Testis (tissue), 3 donors: ENCODE data around the gene KCNE2. TPM values are rescaled to one million over a fixed set of nuclear protein-coding genes. Genes with fewer than 3 reads are reported as not detected.

Experiments
- DNase-seq: peaks from one replicate; pipeline ENCODE4 v3.0.0-alpha.2; 2019
- H3K27ac ChIP-seq, 2 donors: fragments of 200-600 bp; sonication (generic); one replicate each; pipeline ENCODE4 v1.5.1; 2019
- H3K27me3 ChIP-seq: fragments of 200-600 bp; sonication (generic); one replicate; pipeline ENCODE4 v1.5.1; 2019
- H3K36me3 ChIP-seq: fragments of 200-600 bp; sonication (generic); one replicate; pipeline ENCODE4 v1.5.1; 2017; ENCODE audit warnings: low read depth; ENCODE audit errors: missing control alignments
- H3K4me1 ChIP-seq: fragments of 200-600 bp; sonication (generic); one replicate; pipeline ENCODE4 v1.5.1; 2019
- H3K4me3 ChIP-seq, 2 donors: fragments of 200-600 bp; sonication (generic); one replicate each; pipeline ENCODE4 v1.5.1; 2017 to 2019
- H3K9me3 ChIP-seq: fragments of 200-600 bp; sonication (generic); one replicate; pipeline ENCODE4 v1.5.1; 2017
- CTCF ChIP-seq, 3 experiments: fragments of 450-650 bp in 2 of 3; fragments of 200-600 bp in 1 of 3; sonication (generic) in 1 of 3; IDR thresholded peaks; one replicate each; pipeline ENCODE4 v1.5.1; 2016 to 2019; ENCODE audit warnings: antibody characterized with exemption in 3 of 3, mild to moderate bottlenecking in 2 of 3, moderate library complexity in 1 of 3
- POLR2A ChIP-seq: fragments of 450-650 bp; IDR thresholded peaks from one replicate; pipeline ENCODE4 v1.6.1; 2017; ENCODE audit warnings: antibody characterized with exemption, mild to moderate bottlenecking, moderate library complexity
- WGBS, 2 donors: methylation state at CpG; one replicate each; pipeline ENCODE4 v1.1.5; 2018; 5-methylcytosine and 5-hydroxymethylcytosine counted together
- intact Hi-C: fragments of 100-400 bp; cut with DNase I; formaldehyde crosslinking; loops from one replicate; pipeline ENCODE4 v1.15.1; 2023; ENCODE audit warnings: low total_unique reads
- polyA plus RNA-seq: library from polyadenylated mRNA; stranded (reverse); fragments of 350-450 nt; fragmentation: Illumina TruSeq; extraction: RNeasy Lipid Tissue Mini Kit (QIAGEN cat#74804); gene quantifications from one replicate; pipeline ENCODE4 v1.2.3, GENCODE V29; 2014; ENCODE audit warnings: low read depth, low replicate concordance; ENCODE audit not compliant: insufficient read depth
- total RNA-seq, 2 donors: library from RNA; depleted of rRNA; stranded (reverse); fragments of >200 nt; gene quantifications; one replicate each; pipeline ENCODE4 v1.2.3, GENCODE V29; 2016

The KCNE2 gene
- total and polyA plus RNA-seq, 3 donors from 2014 or later = 0.37 to 0.74 TPM; not detected in 1

- no peaks in the 10 kb centered on the region for H3K36me3 ChIP-seq
- H3K9me3 ChIP-seq = no peaks in the 10 kb centered on the region
- intact Hi-C loops = no loop called here
- no peak overlapping the region for H3K27ac ChIP-seq
- H3K4me3 ChIP-seq = no peak overlapping the region
- DNase-seq = peak; percentile 0
- H3K27me3 ChIP-seq = no peaks in the 10 kb centered on the region
- TF ChIP-seq POLR2A (no peak), CTCF (IDR thresholded peaks at IDR 0.05) (no peak)
- 18 to 21% methylated on average over 3 of the region's 3 CpGs for WGBS, 2 donors
- no peaks in the 10 kb centered on the region for H3K4me1 ChIP-seq
Measured at GRCh38 chr21:34362136-34362444, 1.7 kb upstream of the KCNE2 start.

- DNase-seq = peak; percentile 5
- no peak overlapping the region for H3K27ac ChIP-seq
- intact Hi-C loops = no loop called here
- no peaks in the 10 kb centered on the region for H3K4me1 ChIP-seq
- no peaks in the 10 kb centered on the region for H3K36me3 ChIP-seq
- WGBS, 2 donors = 97 to 98% methylated on average over 3 of the region's 3 CpGs
- no peak overlapping the region for H3K4me3 ChIP-seq
- H3K27me3 ChIP-seq = no peaks in the 10 kb centered on the region
- TF ChIP-seq POLR2A (no peak), CTCF (IDR thresholded peaks at IDR 0.05) (no peak)
- no peaks in the 10 kb centered on the region for H3K9me3 ChIP-seq
Measured at GRCh38 chr21:34362670-34363069, 1.1 kb upstream of the KCNE2 start.

GRCh38 chr21:34364921-34365320 is 1.1 kb downstream of the KCNE2 start:
- no peak for TF ChIP-seq CTCF (IDR thresholded peaks at IDR 0.05)
- no peak for TF ChIP-seq POLR2A
- no peaks in the 10 kb centered on the region for H3K9me3 ChIP-seq
- H3K27me3 ChIP-seq = no peaks in the 10 kb centered on the region
- DNase-seq = peak; percentile 4
- intact Hi-C loops = no loop called here
- H3K27ac ChIP-seq = no peak overlapping the region
- H3K4me3 ChIP-seq = no peak overlapping the region
- H3K36me3 ChIP-seq = no peaks in the 10 kb centered on the region
- no peaks in the 10 kb centered on the region for H3K4me1 ChIP-seq

- DNase-seq = peak; percentile 2
- Histone ChIP-seq H3K9me3 (no peaks in the 10 kb centered on the region), H3K27me3 (no peaks in the 10 kb centered on the region), H3K27ac (no peak overlapping the region), H3K36me3 (no peaks in the 10 kb centered on the region), H3K4me1 (no peaks in the 10 kb centered on the region), H3K4me3 (no peak overlapping the region)
- TF ChIP-seq POLR2A = no peak
- no peak for TF ChIP-seq CTCF (IDR thresholded peaks at IDR 0.05)
- WGBS, 2 donors = 87 to 98% methylated on average over 6 of the region's 6 CpGs
- intact Hi-C loops = no loop called here
Measured at GRCh38 chr21:34365809-34366208, 2.0 kb downstream of the KCNE2 start.

- no peak for TF ChIP-seq POLR2A
- TF ChIP-seq CTCF (IDR thresholded peaks at IDR 0.05) = peak in 2 of 3 experiments; percentile 41 to 58
- H3K4me1 ChIP-seq = no peaks in the 10 kb centered on the region
- no peaks in the 10 kb centered on the region for H3K27me3 ChIP-seq
- no peak overlapping the region for H3K4me3 ChIP-seq
- 65 to 80% methylated on average over 3 of the region's 3 CpGs for WGBS, 2 donors
- no peaks in the 10 kb centered on the region for H3K36me3 ChIP-seq
- intact Hi-C loops = no loop called here
- peak; percentile 73 for DNase-seq
- no peak overlapping the region for H3K27ac ChIP-seq
- no peaks in the 10 kb centered on the region for H3K9me3 ChIP-seq
Measured at GRCh38 chr21:34367320-34367935, 3.6 kb downstream of the KCNE2 start.
